Central memory CD8-positive, alpha-beta T cell (primary cell): ENCODE results near the gene FXYD5.

Source experiments
- ATAC-seq: fragments of 150-1000 bp; cut with Tn5 transposase; replicated peaks from 2 replicates; pipeline ENCODE4 v1.10.0; 2022; ENCODE audit warnings: mild to moderate bottlenecking, moderate FRiP score, moderate number of reproducible peaks; ENCODE audit not compliant: poor library complexity, severe bottlenecking; ENCODE audit errors: extremely low read depth
- DNase-seq, 2 donors: peaks; one replicate each; pipeline ENCODE4 v3.0.0; 2021; ENCODE audit warnings: low spot score in 2 of 2
- H3K27ac Mint-ChIP-seq: one replicate; pipeline ENCODE4 v1.8.0; 2022; ENCODE audit warnings: low read depth, mild to moderate bottlenecking, moderate library complexity, mixed read lengths
- H3K27me3 Mint-ChIP-seq: one replicate; pipeline ENCODE4 v1.8.0; 2022; ENCODE audit warnings: mixed read lengths
- H3K36me3 Mint-ChIP-seq: one replicate; pipeline ENCODE4 v1.8.0; 2022; ENCODE audit warnings: mild to moderate bottlenecking, moderate library complexity, mixed read lengths; ENCODE audit not compliant: insufficient read depth
- H3K4me1 Mint-ChIP-seq: one replicate; pipeline ENCODE4 v1.8.0; 2022; ENCODE audit warnings: mixed read lengths
- H3K4me3 Mint-ChIP-seq: one replicate; pipeline ENCODE4 v1.8.0; 2022; ENCODE audit warnings: mild to moderate bottlenecking, moderate library complexity, mixed read lengths
- H3K9me3 Mint-ChIP-seq: one replicate; pipeline ENCODE4 v1.8.0; 2022; ENCODE audit warnings: mixed read lengths

FXYD5 gene

DNA sequence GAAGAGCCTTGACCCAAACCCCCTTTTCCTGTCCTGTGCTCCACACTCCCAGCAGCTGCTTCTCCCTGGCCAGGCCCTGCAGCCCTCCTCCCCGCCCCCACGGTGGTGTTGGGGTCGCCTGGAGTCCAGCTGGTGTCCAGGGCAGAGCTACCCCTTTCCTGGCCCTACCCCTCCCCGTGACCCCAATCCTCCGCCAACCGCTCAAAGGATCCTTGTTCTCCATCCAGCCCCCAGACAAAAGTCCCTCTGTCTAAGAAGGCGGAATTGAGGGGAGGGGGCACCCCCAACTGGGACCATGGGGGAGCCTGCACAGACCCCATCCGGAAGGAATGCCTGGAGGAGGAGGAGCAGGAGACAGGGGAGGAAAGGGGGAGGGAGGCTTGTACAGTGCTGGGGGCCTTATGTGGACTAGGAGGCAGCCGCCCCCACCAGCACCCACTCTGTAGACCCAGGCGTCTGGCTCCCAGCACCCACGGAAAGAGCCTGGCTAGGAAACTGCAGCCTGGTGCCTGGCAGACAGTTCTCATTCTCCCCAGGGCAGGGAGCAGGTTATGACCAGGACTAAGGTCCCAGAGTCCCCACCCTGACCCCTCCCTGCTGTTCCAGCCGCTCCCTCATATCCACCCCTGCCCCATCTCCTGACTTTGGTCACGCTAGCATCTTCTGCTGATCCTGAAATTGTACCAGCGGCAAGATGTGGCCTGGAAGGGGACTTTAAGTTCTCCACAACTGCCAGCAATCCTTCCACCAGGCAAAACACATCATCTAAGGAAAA lies 39.2 kb upstream of the FXYD5 start, which contains the start of gene FXYD3:
Gene FXYD3 (plus strand): TSS at position 647 of the 775 bp plus-strand sequence. CDS start 3,554 bp downstream, outside the sequence.
- Mint-ChIP-seq H3K4me3 (no peak within 1 kb of the TSS), H3K27ac (no peak within 1 kb of the TSS), H3K27me3 (peaks cover 10% of the 10 kb centered on the region), H3K9me3 (no peaks in the 10 kb centered on the region), H3K36me3 (no peaks in the 10 kb centered on the region), H3K4me1 (peaks cover 8% of the 10 kb centered on the region)
- no peak for ATAC-seq
- DNase-seq, result no peak

DNA sequence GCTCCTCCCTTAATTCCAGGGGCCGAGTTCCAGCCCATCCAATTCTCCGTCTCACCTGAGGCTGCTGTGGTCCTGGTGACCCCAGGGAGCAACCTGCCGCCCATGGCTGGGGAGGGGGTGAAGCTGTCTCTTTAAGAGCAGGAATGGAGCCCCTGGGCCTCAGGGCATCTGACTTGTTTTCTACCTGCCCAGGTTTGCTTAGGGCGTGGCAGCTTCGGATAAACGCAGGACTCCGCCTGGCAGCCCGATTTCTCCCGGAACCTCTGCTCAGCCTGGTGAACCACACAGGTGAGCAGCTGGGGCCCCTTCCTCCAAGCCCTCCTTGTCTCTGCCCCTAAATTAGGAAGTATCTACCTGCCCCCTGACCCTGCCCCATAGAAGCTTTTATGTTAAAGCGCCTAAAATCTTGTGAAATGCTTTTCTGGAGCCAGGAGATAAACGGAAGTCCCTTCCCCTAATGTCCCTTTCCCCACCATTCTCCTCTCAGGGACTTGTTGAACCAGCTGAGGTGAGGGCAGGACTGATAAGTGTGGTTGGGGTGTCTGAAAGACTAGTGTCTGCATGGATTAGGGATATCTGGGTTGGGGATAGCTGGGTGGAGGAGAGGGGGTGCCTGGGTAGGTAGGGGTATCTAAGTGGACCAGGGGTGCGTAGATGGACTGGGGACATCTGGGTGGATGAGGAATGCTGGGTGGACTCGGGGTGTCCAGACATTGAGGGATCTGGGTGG lies 38.3 kb upstream of the FXYD5 start:
- H3K27ac Mint-ChIP-seq, result no peak overlapping the region
- ATAC-seq (no peak), DNase-seq (no peak)
- H3K4me3 Mint-ChIP-seq, result no peak overlapping the region
- H3K4me1 Mint-ChIP-seq, result peaks cover 8% of the 10 kb centered on the region
- H3K36me3 Mint-ChIP-seq, result no peaks in the 10 kb centered on the region
- peaks cover 10% of the 10 kb centered on the region for H3K27me3 Mint-ChIP-seq
- H3K9me3 Mint-ChIP-seq, result no peaks in the 10 kb centered on the region

DNA sequence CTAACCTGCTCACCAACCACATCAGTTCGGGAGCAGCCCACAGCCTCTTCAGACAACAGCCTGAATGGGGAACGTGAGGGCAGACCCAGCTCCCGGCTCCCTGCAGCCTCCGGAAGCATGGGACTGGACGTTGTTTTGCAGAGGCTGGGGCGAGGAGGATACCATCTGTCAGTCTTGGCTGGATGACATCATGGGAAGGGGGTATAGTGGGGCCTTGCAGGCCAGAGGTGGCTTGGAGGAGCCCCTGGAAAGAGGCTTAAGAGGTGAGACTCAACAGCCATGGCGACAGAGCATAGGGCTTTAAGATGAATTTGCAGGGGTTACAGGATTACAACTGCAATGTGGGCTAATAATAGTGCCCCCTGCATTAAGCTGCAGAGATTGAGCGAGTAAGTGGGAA lies 37.4 kb upstream of the FXYD5 start:
- Mint-ChIP-seq H3K4me1 (peaks cover 8% of the 10 kb centered on the region), H3K4me3 (no peak overlapping the region), H3K27me3 (peaks cover 3% of the 10 kb centered on the region), H3K27ac (no peak overlapping the region), H3K9me3 (no peaks in the 10 kb centered on the region), H3K36me3 (no peaks in the 10 kb centered on the region)
- no peak for DNase-seq
- no peak for ATAC-seq

DNA sequence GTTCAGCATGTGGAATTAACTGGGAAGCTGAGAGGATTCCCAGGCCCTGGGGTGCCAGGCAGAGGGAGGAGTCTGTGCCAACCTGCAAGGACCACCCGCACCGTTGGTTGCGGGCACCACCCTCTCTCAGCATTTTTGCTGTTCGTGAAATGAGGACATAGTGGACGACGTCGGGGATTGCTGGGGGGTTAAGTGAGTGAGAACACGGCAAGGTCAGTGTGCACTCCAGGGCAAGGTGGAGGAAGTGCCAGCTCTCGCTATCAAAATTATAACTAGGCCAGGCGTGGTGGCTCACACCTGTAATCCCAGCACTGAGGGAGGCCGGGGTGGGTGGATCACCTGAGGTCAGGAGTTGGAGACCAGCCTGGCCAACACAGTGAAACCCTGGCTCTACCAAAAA lies 36.7 kb upstream of the FXYD5 start:
- peaks cover 8% of the 10 kb centered on the region for H3K4me1 Mint-ChIP-seq
- H3K4me3 Mint-ChIP-seq, result no peak overlapping the region
- no peak overlapping the region for H3K27ac Mint-ChIP-seq

DNA sequence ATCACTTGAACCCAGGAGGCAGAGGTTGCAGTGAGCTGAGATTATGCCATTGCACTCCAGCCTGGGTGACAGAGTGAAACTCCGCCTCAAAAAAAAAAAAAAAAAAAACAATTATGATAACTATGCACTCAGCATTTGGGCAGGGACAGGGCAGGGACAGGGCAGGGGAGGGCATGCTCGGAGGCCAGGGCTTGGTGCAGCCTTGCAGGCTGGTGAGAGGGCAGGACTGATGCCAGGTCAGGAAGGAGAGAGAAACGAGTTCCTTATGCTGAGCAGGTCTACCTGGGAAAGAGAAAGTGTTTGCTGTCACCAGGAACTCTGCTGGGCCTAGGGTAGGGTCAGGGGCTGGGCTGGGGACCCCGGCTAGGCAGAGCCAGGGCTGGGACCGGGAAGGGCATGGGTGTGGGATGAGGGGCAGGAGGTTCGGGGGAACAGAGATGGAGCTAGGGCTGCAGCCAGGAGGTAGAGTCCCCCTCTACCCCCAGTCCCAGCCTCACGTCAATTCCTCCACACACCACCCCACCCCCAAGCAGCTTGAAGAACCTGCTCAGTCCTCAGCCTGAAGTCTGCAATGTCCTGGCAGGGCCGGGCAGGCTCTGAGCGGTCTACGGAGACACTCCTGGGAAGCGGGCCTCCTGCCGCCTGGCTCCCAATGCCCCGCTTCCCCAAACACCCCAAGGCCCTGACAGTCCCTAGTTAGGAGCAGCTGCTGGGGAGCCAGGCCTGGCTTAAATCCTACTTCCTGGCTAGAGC lies 36.1 kb upstream of the FXYD5 start:
- Mint-ChIP-seq H3K4me3 (no peak overlapping the region), H3K27me3 (no peaks in the 10 kb centered on the region), H3K36me3 (no peaks in the 10 kb centered on the region), H3K4me1 (peaks cover 8% of the 10 kb centered on the region), H3K27ac (no peak overlapping the region), H3K9me3 (no peaks in the 10 kb centered on the region)
- DNase-seq, result no peak
- ATAC-seq, result no peak

More for the DNA sequence above, 36.7 kb upstream of the FXYD5 start:
- DNase-seq, result no peak
- no peak for ATAC-seq
- no peaks in the 10 kb centered on the region for H3K9me3 Mint-ChIP-seq
- H3K36me3 Mint-ChIP-seq, result no peaks in the 10 kb centered on the region
- no peaks in the 10 kb centered on the region for H3K27me3 Mint-ChIP-seq

DNA sequence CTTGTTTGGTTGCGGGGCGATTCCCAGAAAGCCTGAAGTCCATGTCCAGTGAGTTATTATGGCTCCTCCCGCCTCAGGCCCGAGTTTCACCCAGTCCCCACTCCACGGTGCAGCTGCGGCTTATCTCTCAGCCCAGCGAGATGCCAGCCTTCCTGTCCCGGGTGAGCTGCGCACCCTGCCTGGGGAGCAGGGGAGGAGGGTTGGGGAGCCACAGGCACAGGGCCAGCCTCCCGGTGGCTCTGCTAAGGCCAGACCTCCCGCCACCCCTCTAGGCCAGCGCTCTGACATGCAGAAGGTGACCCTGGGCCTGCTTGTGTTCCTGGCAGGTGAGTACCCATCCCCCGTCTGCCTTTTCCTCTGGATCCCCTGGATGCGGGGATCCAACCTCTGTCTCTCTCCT lies 35.4 kb upstream of the FXYD5 start:
- H3K9me3 Mint-ChIP-seq, result no peaks in the 10 kb centered on the region
- peak overlapping the region; percentile 42 for H3K27ac Mint-ChIP-seq
- H3K27me3 Mint-ChIP-seq, result no peaks in the 10 kb centered on the region
- no peak for DNase-seq
- H3K4me3 Mint-ChIP-seq, result no peak overlapping the region
- H3K36me3 Mint-ChIP-seq, result no peaks in the 10 kb centered on the region
- H3K4me1 Mint-ChIP-seq, result peaks cover 11% of the 10 kb centered on the region
- no peak for ATAC-seq

DNA sequence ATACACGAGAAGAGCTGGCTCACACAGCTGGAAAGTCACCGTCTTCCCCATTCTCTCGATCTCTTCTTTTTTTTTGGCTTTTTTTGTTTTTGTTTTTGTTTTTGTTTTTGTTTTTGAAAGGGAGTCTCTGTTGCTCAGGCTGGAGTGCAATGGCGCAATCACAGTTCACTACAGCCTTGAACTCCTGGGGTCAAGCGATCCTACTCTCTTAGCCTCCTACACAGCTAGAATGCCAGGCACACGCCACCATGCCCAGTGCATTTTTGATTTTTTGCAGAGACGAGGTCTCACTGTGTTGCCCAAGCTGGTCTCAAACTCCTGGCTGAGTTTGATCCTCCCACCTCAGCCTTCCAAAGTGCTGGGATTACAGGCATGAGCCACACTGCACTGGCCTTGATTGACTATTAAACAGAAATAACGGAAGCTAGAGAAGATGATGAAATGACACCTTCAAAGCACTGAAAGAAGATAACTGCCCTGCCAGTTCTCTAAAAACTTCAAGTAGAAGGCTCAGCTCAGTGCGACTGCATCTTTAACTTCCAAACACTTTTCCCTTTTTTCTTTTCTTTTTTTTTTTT lies 34.9 kb upstream of the FXYD5 start:
- H3K4me3 Mint-ChIP-seq, result no peak overlapping the region
- DNase-seq, result no peak
- no peak for ATAC-seq
- no peaks in the 10 kb centered on the region for H3K9me3 Mint-ChIP-seq
- peaks cover 13% of the 10 kb centered on the region for H3K4me1 Mint-ChIP-seq
- H3K36me3 Mint-ChIP-seq, result peaks cover 2% of the 10 kb centered on the region
- peak overlapping the region; percentile 42 for H3K27ac Mint-ChIP-seq
- no peaks in the 10 kb centered on the region for H3K27me3 Mint-ChIP-seq

DNA sequence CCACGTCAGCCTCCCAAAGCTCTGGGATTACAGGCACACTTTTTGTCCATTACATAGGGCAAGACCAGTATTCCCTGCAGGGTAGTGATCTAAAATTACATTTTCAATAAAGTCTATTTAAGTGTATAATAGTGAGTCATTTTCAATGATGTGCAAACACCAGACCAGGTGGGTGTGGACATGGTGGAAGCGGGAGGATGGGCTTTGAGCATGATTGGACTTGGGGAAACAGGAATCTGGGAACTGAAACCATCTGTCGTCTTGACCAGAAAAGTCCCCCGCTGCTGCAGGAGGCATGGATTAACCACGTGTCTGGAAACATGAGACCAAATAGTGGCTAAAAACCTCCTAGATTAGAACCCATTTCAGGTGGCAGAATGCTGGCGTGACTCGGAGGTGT lies 34.0 kb upstream of the FXYD5 start:
- Mint-ChIP-seq H3K27ac (no peak overlapping the region), H3K36me3 (peaks cover 2% of the 10 kb centered on the region), H3K4me1 (peaks cover 13% of the 10 kb centered on the region), H3K9me3 (no peaks in the 10 kb centered on the region), H3K4me3 (no peak overlapping the region), H3K27me3 (no peaks in the 10 kb centered on the region)
- no peak for ATAC-seq
- no peak for DNase-seq

DNA sequence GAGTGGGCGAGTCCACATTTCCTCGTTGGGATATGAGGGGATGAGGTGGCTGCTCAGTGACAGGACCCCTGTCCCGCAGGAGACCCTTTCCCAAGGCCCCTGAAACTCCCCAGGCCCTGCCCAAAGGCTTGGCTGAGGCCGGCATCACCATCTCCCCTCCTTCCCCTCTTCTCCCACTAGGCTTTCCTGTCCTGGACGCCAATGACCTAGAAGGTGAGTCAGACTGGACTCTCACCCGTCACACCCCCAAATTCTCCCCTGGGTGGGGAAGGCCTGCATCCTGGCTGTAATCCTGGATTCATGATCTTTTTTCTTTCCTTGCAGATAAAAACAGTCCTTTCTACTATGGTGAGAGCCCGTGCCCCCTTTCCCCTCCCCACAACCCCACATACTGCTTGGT lies 33.6 kb upstream of the FXYD5 start:
- no peak overlapping the region for H3K4me3 Mint-ChIP-seq
- no peak overlapping the region for H3K27ac Mint-ChIP-seq
- no peak for ATAC-seq
- H3K4me1 Mint-ChIP-seq, result peaks cover 13% of the 10 kb centered on the region
- no peaks in the 10 kb centered on the region for H3K27me3 Mint-ChIP-seq
- H3K36me3 Mint-ChIP-seq, result peaks cover 4% of the 10 kb centered on the region
- no peaks in the 10 kb centered on the region for H3K9me3 Mint-ChIP-seq
- DNase-seq, result no peak

DNA sequence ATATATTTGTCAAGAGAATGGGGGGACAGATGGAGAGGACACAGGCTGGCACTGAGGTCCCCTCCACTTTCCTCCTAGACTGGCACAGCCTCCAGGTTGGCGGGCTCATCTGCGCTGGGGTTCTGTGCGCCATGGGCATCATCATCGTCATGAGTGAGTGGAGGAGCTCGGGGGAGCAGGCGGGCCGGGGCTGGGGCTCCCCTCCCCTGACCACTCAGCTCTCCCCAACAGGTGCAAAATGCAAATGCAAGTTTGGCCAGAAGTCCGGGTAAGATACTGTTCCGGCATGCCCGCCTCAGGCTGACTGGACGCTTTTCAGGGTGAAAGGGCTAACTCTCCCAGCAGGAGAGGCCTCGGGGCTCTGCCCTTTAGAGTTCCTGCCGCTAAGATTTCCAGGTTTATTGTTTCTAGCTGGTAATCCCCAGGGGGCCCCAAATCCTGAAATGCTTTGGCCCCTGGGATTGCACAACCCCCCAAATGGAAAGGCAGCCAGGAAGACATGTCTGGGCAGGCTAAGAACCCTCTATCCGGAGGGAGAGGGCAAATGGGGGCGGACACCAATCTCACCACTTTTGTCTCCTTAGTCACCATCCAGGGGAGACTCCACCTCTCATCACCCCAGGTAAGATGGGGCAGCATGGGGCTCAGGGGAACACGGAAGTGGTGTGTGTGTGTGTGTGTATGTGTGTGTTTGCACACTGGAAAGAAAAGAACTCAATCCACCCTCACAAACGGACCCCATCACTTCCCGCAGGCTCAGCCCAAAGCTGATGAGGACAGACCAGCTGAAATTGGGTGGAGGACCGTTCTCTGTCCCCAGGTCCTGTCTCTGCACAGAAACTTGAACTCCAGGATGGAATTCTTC lies 31.6 kb upstream of the FXYD5 start:
- ATAC-seq (no peak), DNase-seq (no peak)
- no peak overlapping the region for H3K4me3 Mint-ChIP-seq
- peaks cover 13% of the 10 kb centered on the region for H3K4me1 Mint-ChIP-seq
- H3K36me3 Mint-ChIP-seq, result peaks cover 4% of the 10 kb centered on the region
- H3K9me3 Mint-ChIP-seq, result no peaks in the 10 kb centered on the region
- H3K27me3 Mint-ChIP-seq, result no peaks in the 10 kb centered on the region
- no peak overlapping the region for H3K27ac Mint-ChIP-seq

DNA sequence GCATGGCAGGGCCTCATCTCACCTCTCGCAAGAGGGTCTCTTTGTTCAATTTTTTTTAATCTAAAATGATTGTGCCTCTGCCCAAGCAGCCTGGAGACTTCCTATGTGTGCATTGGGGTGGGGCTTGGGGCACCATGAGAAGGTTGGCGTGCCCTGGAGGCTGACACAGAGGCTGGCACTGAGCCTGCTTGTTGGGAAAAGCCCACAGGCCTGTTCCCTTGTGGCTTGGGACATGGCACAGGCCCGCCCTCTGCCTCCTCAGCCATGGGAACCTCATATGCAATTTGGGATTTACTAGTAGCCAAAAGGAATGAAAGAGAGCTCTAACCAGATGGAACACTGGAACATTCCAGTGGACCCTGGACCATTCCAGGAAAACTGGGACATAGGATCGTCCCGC lies 31.0 kb upstream of the FXYD5 start:
- Mint-ChIP-seq H3K27ac (no peak overlapping the region), H3K4me1 (peaks cover 13% of the 10 kb centered on the region), H3K27me3 (no peaks in the 10 kb centered on the region), H3K4me3 (peak overlapping the region; percentile 87), H3K9me3 (no peaks in the 10 kb centered on the region), H3K36me3 (peaks cover 4% of the 10 kb centered on the region)
- no peak for DNase-seq
- ATAC-seq, result no peak
